BJ (cell line): ENCODE results near the gene TGOLN2. TPM values are rescaled to one million over a fixed set of nuclear protein-coding genes. Genes with fewer than 3 reads are reported as not detected.

Experiments used
- CTCF ChIA-PET: fragments of 350-600 bp; formaldehyde crosslinking; extraction: SDS; loops from one replicate; lab custom pipeline; 2021; ENCODE audit warnings: antibody characterized with exemption, inconsistent platforms; lab: Yijun Ruan, JAX
- POLR2A ChIA-PET: fragments of 300-600 bp; sonication (Branson Sonifier 250); formaldehyde crosslinking; extraction: SDS; loops from one replicate; lab custom pipeline; 2021; ENCODE audit warnings: antibody characterized with exemption; lab: Charles Lee
- DNase-seq: peaks from one replicate; pipeline ENCODE4 v3.0.0-alpha.2; 2011; ENCODE audit warnings: low read depth
- H3K27me3 ChIP-seq: 2 replicates; pipeline ENCODE4 v1.6.0; 2011; ENCODE audit warnings: low read length; ENCODE audit not compliant: control insufficient read depth, insufficient read depth
- H3K36me3 ChIP-seq: 2 replicates; pipeline ENCODE4 v1.5.1; 2011; ENCODE audit warnings: low read length; ENCODE audit not compliant: control insufficient read depth, insufficient read depth
- H3K4me3 ChIP-seq: 2 replicates; pipeline ENCODE4 v1.5.1; 2011; ENCODE audit warnings: low read depth, mild to moderate bottlenecking, control low read depth, low read length
- CTCF ChIP-seq: IDR thresholded peaks from 2 replicates; pipeline ENCODE4 v1.5.1; 2011; ENCODE audit warnings: low read depth, mild to moderate bottlenecking, control low read depth, inconsistent platforms, low read length, moderate library complexity; ENCODE audit not compliant: insufficient read depth
- polyA plus RNA-seq: library from polyadenylated mRNA; depleted of rRNA; stranded (reverse); fragments of >200 nt; gene quantifications from 2 replicates; pipeline ENCODE4 v1.2.3, GENCODE V29; 2011; rRNA removed
- small RNA-seq: library from RNA; depleted of rRNA; stranded (forward); fragments of <200 nt; gene quantifications from one replicate; pipeline ENCODE3, GENCODE V24; 2012; ENCODE audit warnings: low replicate concordance, low read depth; ENCODE audit not compliant: insufficient read length

TGOLN2 gene
- polyA plus RNA-seq, 1 experiment: 132 TPM

GRCh38 chr2:85273738-85274731 lies 53.8 kb downstream of the TGOLN2 start:
- no peak for TF ChIP-seq CTCF
- no peaks in the 10 kb centered on the region for H3K27me3 ChIP-seq
- ChIA-PET CTCF (interaction anchor here (0.6 to 1.6 kb wide), 6 partner anchors 9 to 207 kb away, joined by 3 to 9 read pairs (median 4); no protein-coding TSS in a partner anchor), POLR2A (no interaction called here)
- DNase-seq: no peak
- no peak overlapping the region for H3K4me3 ChIP-seq
- H3K36me3 ChIP-seq: no peaks in the 10 kb centered on the region

- POLR2A ChIA-PET: no interaction called here
- H3K36me3 ChIP-seq: no peaks in the 10 kb centered on the region
- no peak for TF ChIP-seq CTCF
- no peaks in the 10 kb centered on the region for H3K27me3 ChIP-seq
- no peak for DNase-seq
- CTCF ChIA-PET: interaction anchor here (0.7 to 1.1 kb wide), 6 partner anchors 9 to 347 kb away, joined by 3 to 4 read pairs (median 3); partner anchors contain the start of gene TCF7L1
- H3K4me3 ChIP-seq: no peak overlapping the region
Measured at GRCh38 chr2:85272357-85272756, 55.4 kb downstream of the TGOLN2 start.

- CTCF ChIA-PET: interaction anchor here (1.1 kb wide), 1 partner anchor 137 kb away, joined by 3 read pairs; no protein-coding TSS in a partner anchor
- Histone ChIP-seq H3K4me3 (no peak overlapping the region), H3K36me3 (no peaks in the 10 kb centered on the region), H3K27me3 (no peaks in the 10 kb centered on the region)
- TF ChIP-seq CTCF: no peak
- POLR2A ChIA-PET: no interaction called here
- no peak for DNase-seq
Measured at GRCh38 chr2:85269959-85270358, 57.8 kb downstream of the TGOLN2 start.

Small RNAs within 50 kb of the gene (small RNA-seq; reads per million reads assigned to genes)
- gene AC062037.1 (not detected), gene RF00019 (not detected), gene RN7SL113P (not detected)

Other genes starting within 250 kb of the TGOLN2 start
- 1.9 and 3.2 TPM in 2 replicates for gene TCF7L1, start 194.6 kb downstream of the TGOLN2 start, polyA plus RNA-seq
- 50.3 and 54.4 TPM in 2 replicates for gene RETSAT, start 26.5 kb upstream of the TGOLN2 start, polyA plus RNA-seq
- gene ELMOD3, start 26.8 kb upstream of the TGOLN2 start, polyA plus RNA-seq: 22.4 and 26.3 TPM in 2 replicates
- 92.4 and 135 TPM in 2 replicates for gene CAPG, start 82.4 kb upstream of the TGOLN2 start, polyA plus RNA-seq
- 0.18 and 0.39 TPM in 2 replicates for gene SH2D6, start 90.7 kb upstream of the TGOLN2 start, polyA plus RNA-seq
- 261 and 302 TPM in 2 replicates for gene MAT2A, start 211.2 kb upstream of the TGOLN2 start, polyA plus RNA-seq
- gene GGCX, start 233.5 kb upstream of the TGOLN2 start, polyA plus RNA-seq: 44.4 and 45.9 TPM in 2 replicates
- 0.70 and 2.0 TPM in 2 replicates for gene VAMP8, start 249.6 kb upstream of the TGOLN2 start, polyA plus RNA-seq